IMR-90 (cell line): ENCODE measurements around the gene PAPPA. TPM values are rescaled to one million over a fixed set of nuclear protein-coding genes. Genes with fewer than 3 reads are reported as not detected.

Experiments used
- ATAC-seq: fragments of 200-7000 bp; cut with Tn5 transposase; 2 replicates; pipeline ENCODE4 v1.9.1; 2020; ENCODE audit warnings: low read depth, mild to moderate bottlenecking, moderate library complexity
- BruUV-seq: library from RNA; stranded (reverse); fragments of 400-500 nt; replicated peaks from 2 replicates; lab custom pipeline; 2021; lab: Mats Ljungman, UMichigan
- CTCF ChIA-PET: fragments of 300-600 bp; formaldehyde crosslinking; extraction: SDS; loops from one replicate; lab custom pipeline; 2021; ENCODE audit warnings: antibody characterized with exemption; lab: Yijun Ruan, JAX
- POLR2A ChIA-PET: fragments of 300-600 bp; sonication (Branson Sonifier 250); formaldehyde crosslinking; loops from one replicate; lab custom pipeline; 2022; ENCODE audit warnings: antibody characterized with exemption; ENCODE audit not compliant: unreplicated experiment; lab: Charles Lee
- DNase-seq: peaks from one replicate; pipeline ENCODE4 v3.0.0; 2013
- H2AFZ ChIP-seq: replicated peaks from 2 replicates; pipeline ENCODE3; 2013; ENCODE audit warnings: low read length, mild to moderate bottlenecking; ENCODE audit not compliant: poor library complexity
- H2AK5ac ChIP-seq: 2 replicates; pipeline ENCODE4 v1.6.1; 2013; ENCODE audit warnings: low read depth, low read length, inconsistent platforms
- H2AK9ac ChIP-seq: replicated peaks from 2 replicates; pipeline ENCODE3; 2013; ENCODE audit warnings: mild to moderate bottlenecking, low read depth, low read length, moderate library complexity; ENCODE audit not compliant: poor library complexity
- H2BK120ac ChIP-seq: 2 replicates; pipeline ENCODE4 v1.6.1; 2013; ENCODE audit warnings: low read depth, low read length, inconsistent platforms
- H2BK15ac ChIP-seq: 3 replicates; pipeline ENCODE4 v1.6.1; 2013; ENCODE audit warnings: low read depth, low read length, inconsistent platforms
- H2BK20ac ChIP-seq: 2 replicates; pipeline ENCODE4 v1.6.1; 2013; ENCODE audit warnings: low read depth, mild to moderate bottlenecking, inconsistent platforms, low read length, moderate library complexity
- H2BK5ac ChIP-seq: 2 replicates; pipeline ENCODE4 v1.6.1; 2013; ENCODE audit warnings: mild to moderate bottlenecking, low read depth, low read length, inconsistent platforms; ENCODE audit not compliant: poor library complexity, severe bottlenecking
- H3K14ac ChIP-seq: replicated peaks from 2 replicates; pipeline ENCODE4 v1.6.1; 2013; ENCODE audit warnings: low read depth, low read length, inconsistent platforms
- H3K18ac ChIP-seq: 2 replicates; pipeline ENCODE4 v1.6.1; 2013; ENCODE audit warnings: low read depth, low read length, control low read depth
- H3K23ac ChIP-seq: 2 replicates; pipeline ENCODE4 v1.6.1; 2013; ENCODE audit warnings: low read depth, low read length, inconsistent platforms
- H3K27ac ChIP-seq: 2 replicates; pipeline ENCODE4 v1.5.1; 2013; ENCODE audit warnings: mild to moderate bottlenecking, control low read depth, low read length; ENCODE audit not compliant: insufficient read depth
- H3K27me3 ChIP-seq: 2 replicates; pipeline ENCODE4 v1.6.1; 2013; ENCODE audit warnings: low read length; ENCODE audit not compliant: control insufficient read depth, insufficient read depth
- H3K36me3 ChIP-seq: 2 replicates; pipeline ENCODE4 v1.6.1; 2013; ENCODE audit warnings: low read length, mixed read lengths; ENCODE audit not compliant: control insufficient read depth, insufficient read depth
- H3K4ac ChIP-seq: 2 replicates; pipeline ENCODE4 v1.6.1; 2013; ENCODE audit warnings: low read depth, low read length, inconsistent platforms
- H3K4me1 ChIP-seq: 2 replicates; pipeline ENCODE4 v1.6.1; 2013; ENCODE audit warnings: low read length, mixed read lengths; ENCODE audit not compliant: control insufficient read depth, insufficient read depth
- H3K4me2 ChIP-seq: 2 replicates; pipeline ENCODE4 v1.6.1; 2013; ENCODE audit warnings: low read depth, mild to moderate bottlenecking, control low read depth, low read length, moderate library complexity
- H3K4me3 ChIP-seq: 2 replicates; pipeline ENCODE4 v1.5.1; 2013; ENCODE audit warnings: low read depth, mild to moderate bottlenecking, control low read depth, low read length, moderate library complexity; ENCODE audit not compliant: insufficient read depth
- H3K56ac ChIP-seq: 2 replicates; pipeline ENCODE4 v1.6.1; 2013; ENCODE audit warnings: low read length, inconsistent platforms; ENCODE audit not compliant: insufficient read depth; ENCODE audit errors: extremely low read depth
- H3K79me1 ChIP-seq, 2 experiments: 2 replicates each; pipeline ENCODE4 v1.6.1; 2013; ENCODE audit warnings: low read length in 2 of 2, inconsistent platforms in 1 of 2, low read depth in 1 of 2
- H3K9ac ChIP-seq: 2 replicates; pipeline ENCODE4 v1.6.1; 2013; ENCODE audit warnings: low read depth, low read length, control low read depth
- H3K9me1 ChIP-seq: 2 replicates; pipeline ENCODE4 v1.6.1; 2013; ENCODE audit warnings: low read length, inconsistent platforms; ENCODE audit not compliant: insufficient read depth
- H3K9me3 ChIP-seq: 2 replicates; pipeline ENCODE4 v1.6.1; 2013; ENCODE audit warnings: low read length; ENCODE audit not compliant: control insufficient read depth, insufficient read depth
- H4K20me1 ChIP-seq: 2 replicates; pipeline ENCODE4 v1.6.1; 2013; ENCODE audit warnings: low read length, inconsistent platforms; ENCODE audit not compliant: insufficient read depth
- H4K5ac ChIP-seq: 2 replicates; pipeline ENCODE4 v1.6.1; 2013; ENCODE audit warnings: mild to moderate bottlenecking, low read depth, low read length, control low read depth
- H4K8ac ChIP-seq, 2 experiments: 2 replicates each; pipeline ENCODE4 v1.6.1; 2013; ENCODE audit warnings: low read depth in 2 of 2, low read length in 2 of 2, control low read depth in 1 of 2, inconsistent platforms in 1 of 2
- H4K91ac ChIP-seq: 2 replicates; pipeline ENCODE4 v1.6.1; 2013; ENCODE audit warnings: low read depth, low read length, inconsistent platforms; ENCODE audit not compliant: insufficient read depth
- FOS ChIP-seq: fragments of 150-350 bp; IDR thresholded peaks from 2 replicates; pipeline ENCODE4 v1.6.1; 2016; ENCODE audit warnings: low read depth, low read length
- MAFK ChIP-seq: IDR thresholded peaks from 2 replicates; pipeline ENCODE4 v1.6.1; 2012; ENCODE audit warnings: low read depth, low read length, improper control_type of control experiment
- MAZ ChIP-seq: IDR thresholded peaks from 2 replicates; pipeline ENCODE4 v1.6.1; 2012; ENCODE audit warnings: low read depth, mild to moderate bottlenecking, low read length, improper control_type of control experiment, moderate library complexity, borderline replicate concordance
- NFE2L2 ChIP-seq: fragments of 150-350 bp; IDR thresholded peaks from 2 replicates; pipeline ENCODE4 v1.6.1; 2016; ENCODE audit warnings: low read depth, mild to moderate bottlenecking, low read length
- RAD21 ChIP-seq: IDR thresholded peaks from 2 replicates; pipeline ENCODE4 v1.6.1; 2012; ENCODE audit warnings: low read length, improper control_type of control experiment
- RCOR1 ChIP-seq: IDR thresholded peaks from 2 replicates; pipeline ENCODE4 v1.6.1; 2012; ENCODE audit warnings: mild to moderate bottlenecking, low read length, improper control_type of control experiment; ENCODE audit not compliant: insufficient replicate concordance
- RFX5 ChIP-seq: IDR thresholded peaks from 2 replicates; pipeline ENCODE4 v1.8.0; 2012; ENCODE audit warnings: low read depth, mild to moderate bottlenecking, low read length, moderate library complexity
- USF2 ChIP-seq: fragments of 150-350 bp; IDR thresholded peaks from 2 replicates; pipeline ENCODE4 v1.6.1; 2017; ENCODE audit warnings: mild to moderate bottlenecking, antibody characterized with exemption, low read length, low read depth
- WGBS, 2 experiments: methylation state at CpG; one replicate each; pipeline versions ENCODE4 v1.1.5 to v1.1.7; 2013; ENCODE audit warnings: missing lambda C conversion rate in 2 of 2; ENCODE audit not compliant: insufficient read length in 1 of 2; ENCODE audit errors: extremely low coverage in 2 of 2; 5-methylcytosine and 5-hydroxymethylcytosine counted together
- dilution Hi-C: fragments of 300-500 bp; cut with HindIII; formaldehyde crosslinking; loops from one replicate; pipeline ENCODE4 v1.14.3; 2018; ENCODE audit warnings: low sequenced_read_pairs; ENCODE audit not compliant: unreplicated experiment
- in situ Hi-C: fragments of 300-500 bp; cut with MboI; formaldehyde crosslinking; loops from 3 replicates; pipeline ENCODE4 v1.14.3; 2019; ENCODE audit warnings: low sequenced_read_pairs, inconsistent platforms, mixed read lengths
- intact Hi-C: fragments of 100-400 bp; cut with micrococcal nuclease; formaldehyde crosslinking; loops from 2 replicates; pipeline ENCODE4 v1.10.0; 2022
- polyA plus RNA-seq, 3 experiments: library from polyadenylated mRNA; depleted of rRNA; stranded (reverse); fragments of >200 nt; gene quantifications; 2 replicates each; pipeline ENCODE4 v1.2.3, GENCODE V29; 2012; ENCODE audit warnings: low replicate concordance in 1 of 3
- total RNA-seq: library from RNA; depleted of rRNA; stranded (reverse); fragments of >200 nt; gene quantifications from 2 replicates; pipeline ENCODE4 v1.2.3, GENCODE V29; 2012

The PAPPA gene
- total and polyA plus RNA-seq, 2 of the 4 experiments (the other 2 are of a cell fraction), result 8.3 to 12.4 TPM

DNA sequence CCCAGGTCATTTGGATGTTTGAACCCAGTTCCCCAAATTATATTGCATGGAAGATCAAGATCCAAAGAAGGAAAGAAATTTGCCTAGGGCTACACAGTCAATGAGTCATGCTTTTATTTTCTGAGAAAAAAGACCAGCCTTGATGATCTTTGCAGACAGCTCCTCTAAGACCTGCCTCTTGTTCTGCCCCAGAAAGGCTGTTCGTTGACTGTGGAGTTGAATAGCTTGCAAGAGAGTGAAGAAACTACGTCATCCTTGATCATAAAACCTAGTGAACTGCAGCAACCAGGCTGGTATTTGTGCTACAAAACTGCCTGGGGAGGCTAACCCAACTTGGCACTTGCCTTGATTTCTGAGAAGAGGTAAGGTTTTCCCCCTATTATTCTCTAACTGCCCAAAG is 263.9 kb downstream of the PAPPA start:
- intact Hi-C loops, result no loop called here
- no peaks in the 10 kb centered on the region for H4K20me1 ChIP-seq
- H3K27ac ChIP-seq, result no peak overlapping the region
- H3K14ac ChIP-seq, result no peak overlapping the region
- no peaks in the 10 kb centered on the region for H3K4me1 ChIP-seq
- H3K4me2 ChIP-seq, result no peak overlapping the region
- 100% methylated on average over 1 of the region's 2 CpGs; no CpG with 5 or more reads in 1 of the 2 experiments for WGBS, 2 experiments
- no peaks in the 10 kb centered on the region for H3K36me3 ChIP-seq
- H3K4me3 ChIP-seq, result no peak overlapping the region
- H4K91ac ChIP-seq, result no peak overlapping the region
- ATAC-seq, result no peak
- TF ChIP-seq NFE2L2 (no peak), MAZ (no peak), MAFK (no peak), RFX5 (no peak), RAD21 (no peak), FOS (no peak), USF2 (no peak), RCOR1 (no peak)
- H3K56ac ChIP-seq, result no peak overlapping the region
- no peaks in the 10 kb centered on the region for H3K9me1 ChIP-seq
- no peak overlapping the region for H3K23ac ChIP-seq
- H3K79me1 ChIP-seq, result no peaks in the 10 kb centered on the region
- in situ Hi-C loops, result no loop called here
- no peak overlapping the region for H2AK9ac ChIP-seq
- no peak overlapping the region for H4K8ac ChIP-seq
- no peak for DNase-seq
- ChIA-PET CTCF (no interaction called here), POLR2A (no interaction called here)
- H2BK15ac ChIP-seq, result no peak overlapping the region
- no peak overlapping the region for H2AFZ ChIP-seq
- H3K18ac ChIP-seq, result no peak overlapping the region
- BruUV-seq, result no TSS peak
- H2BK120ac ChIP-seq, result no peak overlapping the region
- H3K27me3 ChIP-seq, result no peaks in the 10 kb centered on the region
- no peak overlapping the region for H2BK20ac ChIP-seq
- H2BK5ac ChIP-seq, result no peak overlapping the region
- H2AK5ac ChIP-seq, result no peak overlapping the region
- H4K5ac ChIP-seq, result no peak overlapping the region
- H3K4ac ChIP-seq, result no peak overlapping the region
- H3K9ac ChIP-seq, result no peak overlapping the region
- dilution Hi-C loops, result no loop called here
- H3K9me3 ChIP-seq, result no peaks in the 10 kb centered on the region
